Fibroblast of lung (primary cell): ENCODE measurements around the gene AKAP6. TPM values are rescaled to one million over a fixed set of nuclear protein-coding genes. Genes with fewer than 3 reads are reported as not detected.

Experiments
- DNase-seq, 2 donors: peaks; one replicate each; pipeline versions ENCODE4 v3.0.0 to v3.0.0-alpha.2; 2010; ENCODE audit warnings: low read depth in 2 of 2
- H2AFZ ChIP-seq: 2 replicates; pipeline ENCODE4 v1.5.1; 2012; ENCODE audit warnings: low read length, control low read depth, inconsistent platforms
- H3K27ac ChIP-seq: 2 replicates; pipeline ENCODE4 v1.5.1; 2011; ENCODE audit warnings: low read length, control low read depth; ENCODE audit not compliant: insufficient read depth
- H3K27me3 ChIP-seq: 2 replicates; pipeline ENCODE4 v1.5.1; 2011; ENCODE audit warnings: mild to moderate bottlenecking, low read length; ENCODE audit not compliant: control insufficient read depth, insufficient read depth
- H3K36me3 ChIP-seq: 2 replicates; pipeline ENCODE4 v1.5.1; 2011; ENCODE audit warnings: low read length; ENCODE audit not compliant: control insufficient read depth, insufficient read depth
- H3K4me1 ChIP-seq: 2 replicates; pipeline ENCODE4 v1.5.1; 2011; ENCODE audit warnings: low read length; ENCODE audit not compliant: control insufficient read depth, insufficient read depth; ENCODE audit errors: extremely low read depth
- H3K4me2 ChIP-seq: 2 replicates; pipeline ENCODE4 v1.5.1; 2011; ENCODE audit warnings: low read length, control low read depth; ENCODE audit not compliant: insufficient read depth; ENCODE audit errors: extremely low read depth
- H3K4me3 ChIP-seq, 4 experiments: fragments of 200-600 bp in 1 of 4; sonication (generic) in 1 of 4; replicated peaks in 1 of 4; 2 replicates each; pipeline ENCODE4 v1.5.1; 2011 to 2016; ENCODE audit warnings: low read length in 4 of 4, low read depth in 3 of 4, mild to moderate bottlenecking in 3 of 4, control low read depth in 2 of 4, inconsistent platforms in 1 of 4, mixed read lengths in 1 of 4; ENCODE audit not compliant: insufficient read depth in 1 of 4; ENCODE audit errors: control extremely low read depth in 1 of 4
- H3K79me2 ChIP-seq: 2 replicates; pipeline ENCODE4 v1.5.1; 2012; ENCODE audit warnings: mild to moderate bottlenecking, low read length, inconsistent platforms; ENCODE audit not compliant: control insufficient read depth, insufficient read depth
- H3K9ac ChIP-seq: 2 replicates; pipeline ENCODE4 v1.5.1; 2011; ENCODE audit warnings: mild to moderate bottlenecking, low read length, control low read depth; ENCODE audit not compliant: insufficient read depth
- H3K9me3 ChIP-seq: 2 replicates; pipeline ENCODE4 v1.5.1; 2012; ENCODE audit warnings: low read depth, low read length; ENCODE audit not compliant: control insufficient read depth, insufficient read depth
- H4K20me1 ChIP-seq: 2 replicates; pipeline ENCODE4 v1.5.1; 2011; ENCODE audit warnings: low read length; ENCODE audit not compliant: control insufficient read depth, insufficient read depth; ENCODE audit errors: extremely low read depth
- EZH2 ChIP-seq: IDR thresholded peaks from 2 replicates; pipeline ENCODE4 v1.5.1; 2012; ENCODE audit warnings: low read length, control low read depth, mild to moderate bottlenecking; ENCODE audit errors: missing control alignments
- polyA plus RNA-seq, 2 donors: library from polyadenylated mRNA; depleted of rRNA in 1 of 2; stranded (reverse) in 1 of 2; unstranded in 1 of 2; fragments of >200 nt; gene quantifications; 2 replicates each; pipeline ENCODE4 v1.2.1, GENCODE V29; 2011 to 2012; ENCODE audit warnings: missing spikeins in 1 of 2
- total RNA-seq: library from RNA; depleted of rRNA; stranded (reverse); fragments of >200 nt; gene quantifications from 2 replicates; pipeline ENCODE4 v1.2.1, GENCODE V29; 2014
- TF ChIP-seq, protein P1 (sequence below), 2 donors: IDR thresholded peaks in 1 of 2; conservative IDR thresholded peaks in 1 of 2; 1 replicate in 1 of 2; 2 replicates in 1 of 2; pipeline ENCODE4 v1.5.1; 2011 to 2012; ENCODE audit warnings: low read length in 2 of 2, control low read depth in 1 of 2, inconsistent platforms in 1 of 2, low read depth in 1 of 2, mild to moderate bottlenecking in 1 of 2

Gene AKAP6
- total and polyA plus RNA-seq, 2 donors (not counting 1 experiment from before 2014, with no cell fraction given): 3.3 to 10.9 TPM

DNA sequence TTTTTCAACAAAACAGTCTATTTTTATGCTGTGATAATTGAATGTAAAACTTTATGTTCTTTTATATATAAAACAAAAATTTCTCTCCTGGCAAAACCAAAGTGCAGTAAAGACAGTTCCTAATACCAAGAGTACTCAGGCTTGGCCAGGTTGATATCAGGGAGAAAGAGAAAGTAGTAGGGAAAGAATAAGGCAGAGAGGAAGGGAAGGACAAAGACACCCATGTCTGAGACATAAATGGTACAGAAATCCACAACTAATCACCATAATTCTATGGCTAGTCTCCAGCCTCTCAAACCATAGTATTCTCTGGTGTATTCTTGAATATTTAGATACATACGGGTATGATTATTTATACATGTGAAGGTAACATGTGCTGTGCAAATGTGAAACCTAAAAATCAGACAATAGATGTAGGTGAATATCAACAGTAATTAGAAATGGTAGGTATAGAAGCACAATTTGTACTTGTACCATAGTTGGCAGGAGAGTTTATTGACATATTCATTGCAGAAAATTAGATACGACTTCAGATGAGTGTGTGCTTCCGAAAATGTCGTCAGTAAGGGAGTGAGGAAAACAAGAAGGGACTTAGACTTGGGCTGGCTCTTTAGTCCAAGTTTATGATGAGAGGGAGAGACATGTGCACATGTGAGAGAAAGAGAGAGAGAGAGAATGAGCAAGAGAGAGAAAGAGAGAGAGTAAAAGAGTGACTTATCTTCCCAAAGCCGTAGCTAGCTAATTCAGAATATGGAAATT lies 378.8 kb downstream of the AKAP6 start:
- no peak for TF ChIP-seq EZH2
- TF ChIP-seq, protein P1, sequence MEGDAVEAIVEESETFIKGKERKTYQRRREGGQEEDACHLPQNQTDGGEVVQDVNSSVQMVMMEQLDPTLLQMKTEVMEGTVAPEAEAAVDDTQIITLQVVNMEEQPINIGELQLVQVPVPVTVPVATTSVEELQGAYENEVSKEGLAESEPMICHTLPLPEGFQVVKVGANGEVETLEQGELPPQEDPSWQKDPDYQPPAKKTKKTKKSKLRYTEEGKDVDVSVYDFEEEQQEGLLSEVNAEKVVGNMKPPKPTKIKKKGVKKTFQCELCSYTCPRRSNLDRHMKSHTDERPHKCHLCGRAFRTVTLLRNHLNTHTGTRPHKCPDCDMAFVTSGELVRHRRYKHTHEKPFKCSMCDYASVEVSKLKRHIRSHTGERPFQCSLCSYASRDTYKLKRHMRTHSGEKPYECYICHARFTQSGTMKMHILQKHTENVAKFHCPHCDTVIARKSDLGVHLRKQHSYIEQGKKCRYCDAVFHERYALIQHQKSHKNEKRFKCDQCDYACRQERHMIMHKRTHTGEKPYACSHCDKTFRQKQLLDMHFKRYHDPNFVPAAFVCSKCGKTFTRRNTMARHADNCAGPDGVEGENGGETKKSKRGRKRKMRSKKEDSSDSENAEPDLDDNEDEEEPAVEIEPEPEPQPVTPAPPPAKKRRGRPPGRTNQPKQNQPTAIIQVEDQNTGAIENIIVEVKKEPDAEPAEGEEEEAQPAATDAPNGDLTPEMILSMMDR (conservative IDR thresholded peaks at IDR 0.05 in 1 of 2, IDR thresholded peaks at IDR 0.05 in 1 of 2; ENCODE audit: low read depth in 1 of 2, low read length in 2 of 2): no peak
- no peak overlapping the region for H3K9ac ChIP-seq
- no peak for DNase-seq

DNA sequence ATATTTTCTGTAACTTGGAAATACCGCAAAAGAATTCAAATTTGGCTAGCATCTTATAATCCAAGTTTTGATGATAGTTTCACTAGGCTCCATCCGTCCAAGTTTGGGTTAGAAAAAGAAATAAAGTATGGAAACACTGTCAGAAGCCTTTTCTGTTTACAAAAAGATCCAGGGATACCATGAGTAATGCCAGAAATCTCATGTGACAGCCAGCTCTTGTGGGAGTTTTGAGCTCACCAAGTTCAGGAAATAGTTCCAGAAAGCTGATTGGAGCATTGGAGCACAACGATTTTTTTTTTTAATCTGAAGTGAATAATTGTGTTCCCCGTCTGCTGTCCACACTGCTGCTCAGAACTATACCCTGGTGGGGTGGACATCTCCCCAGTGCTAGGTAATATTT lies 379.9 kb downstream of the AKAP6 start:
- H3K4me3 ChIP-seq: no peak overlapping the region
- H3K79me2 ChIP-seq: no peaks in the 10 kb centered on the region
- H3K36me3 ChIP-seq: no peaks in the 10 kb centered on the region
- H3K9ac ChIP-seq: no peak overlapping the region
- peak overlapping the region; percentile 73 for H3K4me2 ChIP-seq
- H4K20me1 ChIP-seq: no peaks in the 10 kb centered on the region
- DNase-seq: peak; percentile 94
- TF ChIP-seq, protein P1 (conservative IDR thresholded peaks at IDR 0.05 in 1 of 2, IDR thresholded peaks at IDR 0.05 in 1 of 2; ENCODE audit: low read depth in 1 of 2, low read length in 2 of 2): no peak
- TF ChIP-seq EZH2: no peak
- no peaks in the 10 kb centered on the region for H3K27me3 ChIP-seq
- H3K27ac ChIP-seq: peak overlapping the region; percentile 40
- no peak overlapping the region for H2AFZ ChIP-seq
- H3K4me1 ChIP-seq: peaks cover 6% of the 10 kb centered on the region
- no peaks in the 10 kb centered on the region for H3K9me3 ChIP-seq

More for the DNA sequence above, 378.8 kb downstream of the AKAP6 start:
- Histone ChIP-seq H3K4me1 (peaks cover 9% of the 10 kb centered on the region), H4K20me1 (no peaks in the 10 kb centered on the region), H2AFZ (peak overlapping the region; percentile 21), H3K4me3 (no peak overlapping the region), H3K27ac (no peak overlapping the region), H3K27me3 (no peaks in the 10 kb centered on the region), H3K9me3 (no peaks in the 10 kb centered on the region), H3K36me3 (no peaks in the 10 kb centered on the region), H3K79me2 (no peaks in the 10 kb centered on the region), H3K4me2 (no peak overlapping the region)

DNA sequence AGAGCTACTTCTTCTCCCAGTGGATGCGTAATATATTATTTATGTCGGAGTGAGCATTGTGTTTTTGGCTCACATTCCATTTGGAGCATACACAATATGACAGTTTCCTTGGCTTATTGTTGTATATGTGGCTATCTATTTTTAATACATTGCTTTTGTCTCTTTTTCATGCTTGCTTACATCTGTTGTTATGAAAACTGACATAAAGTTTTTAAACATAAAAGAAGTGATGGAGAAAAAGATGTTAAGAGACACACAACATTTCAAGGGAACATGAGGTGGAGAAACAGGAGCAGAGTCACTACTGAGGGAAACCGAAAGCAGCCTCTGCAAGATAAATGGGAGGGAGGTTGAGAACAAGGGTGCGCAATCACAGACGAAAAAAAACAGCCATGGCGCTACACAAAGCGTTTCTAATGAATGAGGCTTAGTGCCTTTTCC lies 381.2 kb downstream of the AKAP6 start:
- no peak overlapping the region for H3K27ac ChIP-seq
- H3K4me2 ChIP-seq: peak overlapping the region; percentile 44
- H2AFZ ChIP-seq: peak overlapping the region; percentile 54

More for the DNA sequence above, 381.2 kb downstream of the AKAP6 start:
- TF ChIP-seq, protein P1 (conservative IDR thresholded peaks at IDR 0.05 in 1 of 2, IDR thresholded peaks at IDR 0.05 in 1 of 2; ENCODE audit: low read depth in 1 of 2, low read length in 2 of 2): no peak
- no peak for TF ChIP-seq EZH2
- Histone ChIP-seq H3K27me3 (no peaks in the 10 kb centered on the region), H3K9ac (no peak overlapping the region), H3K9me3 (no peaks in the 10 kb centered on the region), H3K79me2 (no peaks in the 10 kb centered on the region), H3K4me3 (peak overlapping the region; percentile 14 to 52 (median 24)), H4K20me1 (no peaks in the 10 kb centered on the region), H3K4me1 (peaks cover 6% of the 10 kb centered on the region), H3K36me3 (no peaks in the 10 kb centered on the region)
- peak; percentile 64 to 85 for DNase-seq
